ENCODE measurements around the gene WDFY2.

GRCh38 chr13:51800486-51800885 lies 216.2 kb downstream of the WDFY2 start:
- TF ChIP-seq CTCF (conservative IDR thresholded peaks at IDR 0.05; ENCODE audit: low read length) = no peak
- TF ChIP-seq EZH2phosphoT487 (IDR thresholded peaks at IDR 0.05; ENCODE audit: borderline replicate concordance) = no peak
